D721Med (cell line): ENCODE measurements around the gene RAVER1.
A peak's percentile ranks its signal among the peaks of the same experiment; 100 is the strongest.

Source experiments
- DNase-seq: peaks from one replicate; pipeline ENCODE4 v3.0.0; 2011; ENCODE audit warnings: low spot score; ENCODE audit not compliant: insufficient read length
- FAIRE-seq: peaks from 2 replicates; lab custom pipeline; 2011; peaks lifted over from hg19 to GRCh38; lab: Jason Lieb, UNC
- TF ChIP-seq, protein P1 (sequence below): IDR thresholded peaks from 2 replicates; pipeline ENCODE4 v1.5.1; 2012; ENCODE audit warnings: mild to moderate bottlenecking, control low read depth; ENCODE audit not compliant: insufficient read depth; ENCODE audit errors: missing control alignments

The RAVER1 gene

DNA sequence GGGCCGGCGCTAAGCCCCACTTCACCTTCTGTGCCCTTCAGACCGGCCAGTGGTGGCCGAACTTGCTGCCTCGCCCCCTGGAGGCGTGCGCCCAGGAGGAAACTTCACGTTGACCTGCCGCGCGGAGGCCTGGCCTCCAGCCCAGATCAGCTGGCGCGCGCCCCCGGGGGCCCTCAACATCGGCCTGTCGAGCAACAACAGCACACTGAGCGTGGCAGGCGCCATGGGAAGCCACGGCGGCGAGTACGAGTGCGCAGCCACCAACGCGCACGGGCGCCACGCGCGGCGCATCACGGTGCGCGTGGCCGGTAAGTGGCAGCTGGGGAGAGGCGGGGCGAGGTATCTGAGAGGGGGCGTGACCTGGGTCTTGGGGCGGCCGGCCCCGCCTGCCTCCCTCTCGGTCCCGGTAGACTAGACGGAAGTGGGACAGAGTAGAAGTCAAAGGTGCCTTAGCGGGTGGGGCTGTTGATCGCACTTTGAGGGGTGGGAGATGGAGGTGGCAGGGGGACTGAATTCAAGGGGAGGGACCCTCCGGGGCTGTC lies 38.0 kb downstream of the RAVER1 start:
- FAIRE-seq = no peak
- TF ChIP-seq, protein P1, sequence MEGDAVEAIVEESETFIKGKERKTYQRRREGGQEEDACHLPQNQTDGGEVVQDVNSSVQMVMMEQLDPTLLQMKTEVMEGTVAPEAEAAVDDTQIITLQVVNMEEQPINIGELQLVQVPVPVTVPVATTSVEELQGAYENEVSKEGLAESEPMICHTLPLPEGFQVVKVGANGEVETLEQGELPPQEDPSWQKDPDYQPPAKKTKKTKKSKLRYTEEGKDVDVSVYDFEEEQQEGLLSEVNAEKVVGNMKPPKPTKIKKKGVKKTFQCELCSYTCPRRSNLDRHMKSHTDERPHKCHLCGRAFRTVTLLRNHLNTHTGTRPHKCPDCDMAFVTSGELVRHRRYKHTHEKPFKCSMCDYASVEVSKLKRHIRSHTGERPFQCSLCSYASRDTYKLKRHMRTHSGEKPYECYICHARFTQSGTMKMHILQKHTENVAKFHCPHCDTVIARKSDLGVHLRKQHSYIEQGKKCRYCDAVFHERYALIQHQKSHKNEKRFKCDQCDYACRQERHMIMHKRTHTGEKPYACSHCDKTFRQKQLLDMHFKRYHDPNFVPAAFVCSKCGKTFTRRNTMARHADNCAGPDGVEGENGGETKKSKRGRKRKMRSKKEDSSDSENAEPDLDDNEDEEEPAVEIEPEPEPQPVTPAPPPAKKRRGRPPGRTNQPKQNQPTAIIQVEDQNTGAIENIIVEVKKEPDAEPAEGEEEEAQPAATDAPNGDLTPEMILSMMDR = no peak

DNA sequence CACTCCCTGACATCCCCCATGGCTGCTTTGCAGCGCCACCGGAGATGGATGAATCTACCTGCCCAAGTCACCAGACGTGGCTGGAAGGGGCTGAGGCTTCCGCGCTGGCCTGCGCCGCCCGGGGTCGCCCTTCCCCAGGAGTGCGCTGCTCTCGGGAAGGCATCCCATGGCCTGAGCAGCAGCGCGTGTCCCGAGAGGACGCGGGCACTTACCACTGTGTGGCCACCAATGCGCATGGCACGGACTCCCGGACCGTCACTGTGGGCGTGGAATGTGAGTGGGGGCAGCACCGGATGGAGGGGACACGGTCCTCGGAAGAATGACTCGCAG lies 39.0 kb downstream of the RAVER1 start:
- no peak for DNase-seq
- no peak for FAIRE-seq
- TF ChIP-seq, protein P1 = no peak

More for the DNA sequence above, 38.0 kb downstream of the RAVER1 start:
- no peak for DNase-seq

DNA sequence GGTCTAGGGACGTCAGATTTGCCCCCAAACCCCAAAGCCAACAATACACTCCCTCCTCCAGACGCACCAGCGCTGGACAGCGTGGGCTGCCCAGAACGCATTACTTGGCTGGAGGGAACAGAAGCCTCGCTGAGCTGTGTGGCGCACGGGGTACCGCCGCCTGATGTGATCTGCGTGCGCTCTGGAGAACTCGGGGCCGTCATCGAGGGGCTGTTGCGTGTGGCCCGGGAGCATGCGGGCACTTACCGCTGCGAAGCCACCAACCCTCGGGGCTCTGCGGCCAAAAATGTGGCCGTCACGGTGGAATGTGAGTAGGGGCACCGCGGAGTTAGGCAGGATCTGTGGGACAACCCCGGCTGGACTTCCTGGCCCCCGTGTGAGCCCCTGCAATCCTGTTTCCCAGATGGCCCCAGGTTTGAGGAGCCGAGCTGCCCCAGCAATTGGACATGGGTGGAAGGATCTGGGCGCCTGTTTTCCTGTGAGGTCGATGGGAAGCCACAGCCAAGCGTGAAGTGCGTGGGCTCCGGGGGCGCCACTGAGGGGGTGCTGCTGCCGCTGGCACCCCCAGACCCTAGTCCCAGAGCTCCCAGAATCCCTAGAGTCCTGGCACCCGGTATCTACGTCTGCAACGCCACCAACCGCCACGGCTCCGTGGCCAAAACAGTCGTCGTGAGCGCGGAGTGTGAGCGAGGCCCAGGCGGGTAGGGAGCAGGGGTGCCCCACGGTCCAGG lies 39.5 kb downstream of the RAVER1 start:
- TF ChIP-seq, protein P1 = no peak
- DNase-seq = no peak
- FAIRE-seq = no peak

DNA sequence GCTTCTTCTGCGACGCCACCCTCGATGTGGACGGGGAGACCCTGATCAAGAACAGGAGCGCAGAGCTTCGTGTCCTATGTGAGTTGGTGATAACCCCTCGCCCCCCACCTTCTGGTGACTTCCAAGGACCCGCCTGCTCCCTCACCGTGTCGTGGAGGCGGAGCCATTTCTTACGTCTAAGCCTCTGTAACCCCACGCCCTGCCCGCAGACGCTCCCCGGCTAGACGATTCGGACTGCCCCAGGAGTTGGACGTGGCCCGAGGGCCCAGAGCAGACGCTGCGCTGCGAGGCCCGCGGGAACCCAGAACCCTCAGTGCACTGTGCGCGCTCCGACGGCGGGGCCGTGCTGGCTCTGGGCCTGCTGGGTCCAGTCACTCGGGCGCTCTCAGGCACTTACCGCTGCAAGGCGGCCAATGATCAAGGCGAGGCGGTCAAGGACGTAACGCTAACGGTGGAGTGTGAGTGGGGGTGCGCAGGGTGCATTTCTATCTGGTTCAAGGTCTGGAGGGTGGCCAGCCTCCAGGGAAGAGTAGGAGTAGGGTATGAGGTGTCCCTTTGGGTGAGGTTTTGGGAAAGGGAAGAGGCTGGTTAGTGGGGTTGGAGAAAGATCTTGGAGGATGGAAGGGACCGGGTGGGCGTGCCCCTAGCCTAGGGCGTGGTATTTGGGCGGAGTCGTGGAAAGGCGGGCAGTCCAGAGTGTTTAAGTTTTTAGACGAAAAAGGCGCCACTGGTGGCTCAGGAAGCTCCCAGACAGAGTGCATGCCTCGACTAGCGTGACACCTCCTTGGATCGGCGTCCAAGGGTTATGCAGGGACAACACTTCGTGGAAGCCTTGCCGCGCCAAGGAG lies 40.3 kb downstream of the RAVER1 start:
- FAIRE-seq = no peak
- TF ChIP-seq, protein P1 = no peak
- DNase-seq = no peak

DNA sequence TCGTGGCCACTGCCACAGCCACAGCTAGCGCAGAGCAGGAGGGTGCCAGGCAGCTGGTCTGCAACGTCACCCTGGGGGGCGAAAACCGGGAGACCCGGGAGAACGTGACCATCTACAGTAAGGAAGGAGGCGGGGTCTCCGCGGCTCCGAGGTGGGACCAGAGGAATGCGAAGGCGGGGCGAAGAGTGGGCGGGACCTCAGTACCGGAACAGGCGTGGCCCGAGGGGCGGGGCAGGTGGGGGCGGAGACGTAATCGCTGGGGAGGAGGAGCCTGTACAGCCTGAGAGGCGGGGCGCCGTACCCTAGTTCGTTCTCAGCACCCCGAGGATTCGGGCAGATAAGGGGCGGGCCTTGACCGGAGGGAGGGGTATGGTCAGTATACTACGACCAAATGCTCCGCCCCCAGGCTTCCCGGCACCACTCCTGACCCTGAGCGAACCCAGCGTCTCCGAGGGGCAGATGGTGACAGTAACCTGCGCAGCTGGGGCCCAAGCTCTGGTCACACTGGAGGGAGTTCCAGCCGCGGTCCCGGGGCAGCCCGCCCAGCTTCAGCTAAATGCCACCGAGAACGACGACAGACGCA lies 41.0 kb downstream of the RAVER1 start:
- peak; percentile 90 for DNase-seq
- TF ChIP-seq, protein P1 = no peak
- FAIRE-seq = no peak

DNA sequence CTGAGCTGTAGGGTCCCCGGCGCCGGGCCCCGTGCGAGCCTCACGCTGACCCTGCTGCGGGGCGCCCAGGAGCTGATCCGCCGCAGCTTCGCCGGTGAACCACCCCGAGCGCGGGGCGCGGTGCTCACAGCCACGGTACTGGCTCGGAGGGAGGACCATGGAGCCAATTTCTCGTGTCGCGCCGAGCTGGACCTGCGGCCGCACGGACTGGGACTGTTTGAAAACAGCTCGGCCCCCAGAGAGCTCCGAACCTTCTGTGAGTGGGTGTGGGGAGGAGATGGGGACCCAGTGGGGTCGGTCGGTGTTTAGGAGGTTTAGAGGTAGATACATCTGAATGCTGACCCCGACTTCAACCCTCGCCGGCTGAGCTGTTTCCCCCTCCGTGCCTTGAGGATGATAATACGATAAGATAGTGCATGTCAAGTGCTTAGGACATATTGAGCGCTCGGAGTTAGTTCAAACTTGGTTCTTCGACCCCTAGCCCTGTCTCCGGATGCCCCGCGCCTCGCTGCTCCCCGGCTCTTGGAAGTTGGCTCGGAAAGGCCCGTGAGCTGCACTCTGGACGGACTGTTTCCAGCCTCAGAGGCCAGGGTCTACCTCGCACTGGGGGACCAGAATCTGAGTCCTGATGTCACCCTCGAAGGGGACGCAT lies 41.6 kb downstream of the RAVER1 start:
- FAIRE-seq (no peak), DNase-seq (no peak)
- TF ChIP-seq, protein P1 = no peak
